ENCODE data around the gene SNX32. TPM values are rescaled to one million over a fixed set of nuclear protein-coding genes. Genes with fewer than 3 reads are reported as not detected.

Gene SNX32
- total RNA-seq, 4 donors from 2014 or later, result 0.45 TPM; not detected in 3

GRCh38 chr11:65801153-65801987 is 32.4 kb upstream of the SNX32 start:
- Histone ChIP-seq H3K36me3 (no peaks in the 10 kb centered on the region), H3K27ac (no peak overlapping the region), H3K9me3 (no peaks in the 10 kb centered on the region), H3K27me3 (no peaks in the 10 kb centered on the region), H3K4me3 (replicated peaks in 1 of 3) (no peak overlapping the region), H3K4me1 (no peaks in the 10 kb centered on the region)
- DNase-seq, result no peak
- TF ChIP-seq POLR2A (IDR thresholded peaks at IDR 0.05), result no peak
- TF ChIP-seq, protein P1, sequence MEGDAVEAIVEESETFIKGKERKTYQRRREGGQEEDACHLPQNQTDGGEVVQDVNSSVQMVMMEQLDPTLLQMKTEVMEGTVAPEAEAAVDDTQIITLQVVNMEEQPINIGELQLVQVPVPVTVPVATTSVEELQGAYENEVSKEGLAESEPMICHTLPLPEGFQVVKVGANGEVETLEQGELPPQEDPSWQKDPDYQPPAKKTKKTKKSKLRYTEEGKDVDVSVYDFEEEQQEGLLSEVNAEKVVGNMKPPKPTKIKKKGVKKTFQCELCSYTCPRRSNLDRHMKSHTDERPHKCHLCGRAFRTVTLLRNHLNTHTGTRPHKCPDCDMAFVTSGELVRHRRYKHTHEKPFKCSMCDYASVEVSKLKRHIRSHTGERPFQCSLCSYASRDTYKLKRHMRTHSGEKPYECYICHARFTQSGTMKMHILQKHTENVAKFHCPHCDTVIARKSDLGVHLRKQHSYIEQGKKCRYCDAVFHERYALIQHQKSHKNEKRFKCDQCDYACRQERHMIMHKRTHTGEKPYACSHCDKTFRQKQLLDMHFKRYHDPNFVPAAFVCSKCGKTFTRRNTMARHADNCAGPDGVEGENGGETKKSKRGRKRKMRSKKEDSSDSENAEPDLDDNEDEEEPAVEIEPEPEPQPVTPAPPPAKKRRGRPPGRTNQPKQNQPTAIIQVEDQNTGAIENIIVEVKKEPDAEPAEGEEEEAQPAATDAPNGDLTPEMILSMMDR (IDR thresholded peaks at IDR 0.05), result no peak
- WGBS, 2 donors, result 77 to 86% methylated on average over 14 to 17 of the region's 18 CpGs
- intact Hi-C loops (cut with DNase I), result no loop called here

DNA sequence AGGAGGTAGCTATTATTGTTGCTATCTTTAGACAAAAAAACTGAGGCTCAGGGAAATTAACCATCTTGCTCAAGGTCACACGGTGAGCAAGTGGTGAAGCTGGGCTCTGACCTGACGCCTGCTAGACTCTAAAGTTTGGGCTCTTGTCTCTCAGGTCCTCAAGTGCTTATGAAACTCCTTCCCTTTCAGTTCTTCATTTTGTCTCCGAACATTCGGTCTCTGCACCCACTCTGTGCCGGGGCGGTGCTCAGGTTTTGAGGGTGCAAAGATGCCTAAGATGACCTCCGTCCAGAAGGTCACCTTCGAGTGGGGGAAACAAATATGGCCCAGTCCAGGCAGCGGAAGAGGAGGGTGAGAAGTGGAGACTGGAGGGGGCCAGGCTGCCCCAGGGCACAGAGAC is 30.9 kb upstream of the SNX32 start:
- Histone ChIP-seq H3K36me3 (no peaks in the 10 kb centered on the region), H3K27me3 (no peaks in the 10 kb centered on the region), H3K27ac (no peak overlapping the region), H3K4me1 (no peaks in the 10 kb centered on the region), H3K9me3 (no peaks in the 10 kb centered on the region), H3K4me3 (replicated peaks in 1 of 3) (no peak overlapping the region)
- TF ChIP-seq, protein P1 (IDR thresholded peaks at IDR 0.05), result no peak
- TF ChIP-seq POLR2A (IDR thresholded peaks at IDR 0.05), result no peak
- DNase-seq, result no peak
- intact Hi-C loops (cut with DNase I), result no loop called here
- WGBS, 2 donors, result 76 to 87% methylated on average over 9 of the region's 9 CpGs

GRCh38 chr11:65803797-65804492 is 29.8 kb upstream of the SNX32 start:
- Histone ChIP-seq H3K4me1 (no peaks in the 10 kb centered on the region), H3K27ac (no peak overlapping the region), H3K9me3 (no peaks in the 10 kb centered on the region), H3K36me3 (no peaks in the 10 kb centered on the region), H3K27me3 (no peaks in the 10 kb centered on the region), H3K4me3 (replicated peaks in 1 of 3) (no peak overlapping the region)
- 59 to 64% methylated on average over 16 to 19 of the region's 21 CpGs for WGBS, 2 donors
- TF ChIP-seq, protein P1 (IDR thresholded peaks at IDR 0.05), result no peak
- no peak for TF ChIP-seq POLR2A (IDR thresholded peaks at IDR 0.05)
- no peak for DNase-seq
- intact Hi-C loops (cut with DNase I), result no loop called here

- no peaks in the 10 kb centered on the region for H3K27me3 ChIP-seq
- intact Hi-C loops (cut with DNase I), result no loop called here
- H3K4me3 ChIP-seq (replicated peaks in 1 of 3), result no peak overlapping the region
- TF ChIP-seq, protein P1 (IDR thresholded peaks at IDR 0.05), result no peak
- TF ChIP-seq POLR2A (IDR thresholded peaks at IDR 0.05), result no peak
- H3K27ac ChIP-seq, result no peak overlapping the region
- H3K9me3 ChIP-seq, result no peaks in the 10 kb centered on the region
- H3K36me3 ChIP-seq, result no peaks in the 10 kb centered on the region
- no peaks in the 10 kb centered on the region for H3K4me1 ChIP-seq
- DNase-seq, result no peak
- WGBS, 2 donors, result 73 to 76% methylated on average over 6 of the region's 6 CpGs
Observed at GRCh38 chr11:65806979-65807378, 26.8 kb upstream of the SNX32 start.
